B cell (primary cell): ENCODE measurements around the gene ALG8. TPM values are rescaled to one million over a fixed set of nuclear protein-coding genes. Genes with fewer than 3 reads are reported as not detected.
A peak's percentile ranks its signal among the peaks of the same experiment; 100 is the strongest.

Experiments used
- ATAC-seq: fragments of 200-7000 bp; cut with Tn5 transposase; one replicate; pipeline ENCODE4 v1.10.0; 2021; ENCODE audit warnings: low read depth, mild to moderate bottlenecking, moderate number of reproducible peaks, moderate library complexity
- CTCF ChIA-PET: fragments of 350-600 bp; sonication (Branson Sonifier 250); formaldehyde crosslinking; loops from one replicate; lab custom pipeline; 2021; ENCODE audit warnings: antibody characterized with exemption, inconsistent platforms; lab: Charles Lee
- POLR2A ChIA-PET: fragments of 350-600 bp; sonication (Branson Sonifier 250); formaldehyde crosslinking; loops from one replicate; lab custom pipeline; 2021; ENCODE audit warnings: antibody characterized with exemption; lab: Charles Lee
- DNase-seq: peaks from one replicate; pipeline ENCODE4 v3.0.0; 2013
- H2AFZ ChIP-seq: 2 replicates; pipeline ENCODE4 v1.6.1; 2012; ENCODE audit warnings: mild to moderate bottlenecking, low read depth, low read length; ENCODE audit not compliant: insufficient read depth, poor library complexity, severe bottlenecking
- H3K27ac ChIP-seq, 2 donors: 1 replicate in 1 of 2; 2 replicates in 1 of 2; pipeline ENCODE4 v1.5.1; 2012 to 2013; ENCODE audit warnings: low read length in 2 of 2, mild to moderate bottlenecking in 2 of 2, moderate library complexity in 1 of 2
- H3K27me3 ChIP-seq, 4 experiments: fragments of 200-600 bp in 1 of 4; sonication (generic) in 1 of 4; replicated peaks in 1 of 4; 1 replicate in 2 of 4; 2 replicates in 2 of 4; pipeline versions ENCODE4 v1.6.1 to v1.7.0; 2013 to 2016; ENCODE audit warnings: low read length in 3 of 4, mild to moderate bottlenecking in 2 of 4, mixed read lengths in 1 of 4, moderate library complexity in 1 of 4; ENCODE audit not compliant: insufficient read depth in 4 of 4, control insufficient read depth in 3 of 4; ENCODE audit errors: control extremely low read depth in 1 of 4
- H3K36me3 ChIP-seq, 2 experiments: replicated peaks in 1 of 2; 1 replicate in 1 of 2; 2 replicates in 1 of 2; pipeline versions ENCODE4 v1.6.1 to v1.7.1; 2013; ENCODE audit warnings: low read length in 1 of 2; ENCODE audit not compliant: insufficient read depth in 2 of 2, control insufficient read depth in 1 of 2; ENCODE audit errors: control extremely low read depth in 1 of 2, extremely low read depth in 1 of 2
- H3K4me1 ChIP-seq, 2 donors: fragments of 200-600 bp in 1 of 2; sonication (generic) in 1 of 2; 1 replicate in 1 of 2; 2 replicates in 1 of 2; pipeline versions ENCODE4 v1.5.1 to v1.6.1; 2013 to 2017; ENCODE audit warnings: low read length in 2 of 2; ENCODE audit not compliant: control insufficient read depth in 2 of 2, insufficient read depth in 2 of 2
- H3K4me2 ChIP-seq: replicated peaks from 2 replicates; pipeline ENCODE3; 2012; ENCODE audit warnings: mild to moderate bottlenecking, low read depth, low read length; ENCODE audit not compliant: poor library complexity, severe bottlenecking
- H3K4me3 ChIP-seq, 5 experiments: fragments of 200-600 bp in 1 of 5; sonication (generic) in 1 of 5; 1 replicate in 3 of 5; 2 replicates in 2 of 5; pipeline versions ENCODE4 v1.5.1 to v1.7.0; 2011 to 2016; ENCODE audit warnings: low read length in 4 of 5, mild to moderate bottlenecking in 4 of 5, low read depth in 2 of 5, control low read depth in 1 of 5, moderate library complexity in 1 of 5; ENCODE audit not compliant: insufficient read depth in 1 of 5; ENCODE audit errors: control extremely low read depth in 1 of 5, extremely low read depth in 1 of 5
- H3K79me2 ChIP-seq: fragments of 200-600 bp; sonication (generic); one replicate; pipeline ENCODE4 v1.6.0; 2016; ENCODE audit warnings: low read length; ENCODE audit not compliant: control insufficient read depth, insufficient read depth
- H3K9ac ChIP-seq: fragments of 200-600 bp; sonication (generic); 2 replicates; pipeline ENCODE4 v1.6.1; 2017; ENCODE audit warnings: mild to moderate bottlenecking, low read length, moderate library complexity
- H3K9me3 ChIP-seq, 3 donors: one replicate each; pipeline versions ENCODE4 v1.6.1 to v1.7.1; 2013; ENCODE audit warnings: low read length in 2 of 3; ENCODE audit not compliant: control insufficient read depth in 2 of 3, insufficient read depth in 1 of 3; ENCODE audit errors: control extremely low read depth in 1 of 3
- H4K20me1 ChIP-seq: 2 replicates; pipeline ENCODE4 v1.6.0; 2012; ENCODE audit warnings: mild to moderate bottlenecking, low read length; ENCODE audit not compliant: insufficient read depth, control insufficient read depth, poor library complexity, severe bottlenecking
- H3K27ac Mint-ChIP-seq: one replicate; pipeline ENCODE4 v1.8.0; 2021; ENCODE audit warnings: mixed read lengths
- H3K27me3 Mint-ChIP-seq: one replicate; pipeline ENCODE4 v1.8.0; 2021; ENCODE audit warnings: mixed read lengths
- H3K4me1 Mint-ChIP-seq: one replicate; pipeline ENCODE4 v1.8.0; 2021; ENCODE audit warnings: mixed read lengths
- H3K4me3 Mint-ChIP-seq: one replicate; pipeline ENCODE4 v1.8.0; 2021; ENCODE audit warnings: mixed read lengths
- H3K9me3 Mint-ChIP-seq: one replicate; pipeline ENCODE4 v1.8.0; 2022; ENCODE audit warnings: mixed read lengths; ENCODE audit not compliant: insufficient read depth
- CTCF ChIP-seq: fragments of 200-600 bp; IDR thresholded peaks from one replicate; pipeline ENCODE4 v1.8.0; 2022; ENCODE audit warnings: antibody characterized with exemption, mild to moderate bottlenecking
- EZH2 ChIP-seq: IDR thresholded peaks from 2 replicates; pipeline ENCODE4 v1.6.1; 2012; ENCODE audit warnings: borderline replicate concordance, low read depth, mild to moderate bottlenecking, moderate library complexity, low read length; ENCODE audit not compliant: insufficient read depth, poor library complexity, severe bottlenecking
- WGBS: methylation state at CpG from one replicate; pipeline ENCODE4 v1.1.5; 2013; ENCODE audit warnings: missing lambda C conversion rate; ENCODE audit not compliant: insufficient coverage; 5-methylcytosine and 5-hydroxymethylcytosine counted together
- intact Hi-C: fragments of 100-400 bp; cut with micrococcal nuclease; formaldehyde crosslinking; loops from one replicate; pipeline ENCODE4 v1.10.0; 2022
- polyA plus RNA-seq: library from polyadenylated mRNA; depleted of rRNA; stranded (reverse); fragments of >200 nt; gene quantifications from 2 replicates; pipeline ENCODE4 v1.2.3, GENCODE V29; 2012
- total RNA-seq, 2 donors: library from RNA; stranded (reverse); fragments of 120-200 nt in 1 of 2; gene quantifications; 1 replicate in 1 of 2; 2 replicates in 1 of 2; pipeline versions ENCODE4 v1.2.3 to v1.2.4, GENCODE V29; 2013 to 2022

Gene ALG8
- total and polyA plus RNA-seq, 2 donors (not counting 1 experiment from before 2014, with no cell fraction given) = 16.7 to 28.5 TPM

- peak overlapping the region; percentile 99 for H3K4me3 Mint-ChIP-seq
- H3K79me2 ChIP-seq = peaks cover 18% of the 10 kb centered on the region
- no peaks in the 10 kb centered on the region for H4K20me1 ChIP-seq
- no peak overlapping the region for H3K27ac ChIP-seq
- no peaks in the 10 kb centered on the region for H3K27me3 Mint-ChIP-seq
- ChIA-PET POLR2A (interaction anchor here (0.6 to 0.7 kb wide), 2 partner anchors 41 to 59 kb away, joined by 3 to 4 read pairs; no protein-coding TSS in a partner anchor), CTCF (interaction anchor here (1.0 to 1.6 kb wide), 2 partner anchors 143 to 427 kb away, joined by 3 to 8 read pairs; partner anchors contain the start of gene INTS4)
- no peaks in the 10 kb centered on the region for H3K27me3 ChIP-seq
- WGBS = 100% methylated on average over 2 of the region's 4 CpGs
- no peak for TF ChIP-seq EZH2
- no peak for TF ChIP-seq CTCF
- peaks cover 18 to 28% of the 10 kb centered on the region in 2 donors for H3K4me1 ChIP-seq
- H3K4me3 ChIP-seq = peak overlapping the region in 1 of 5 experiments; percentile 86
- DNase-seq (no peak), ATAC-seq (no peak)
- H3K27ac Mint-ChIP-seq = peak overlapping the region; percentile 69
- no peak overlapping the region for H3K9ac ChIP-seq
- no peaks in the 10 kb centered on the region for H3K9me3 Mint-ChIP-seq
- H3K4me1 Mint-ChIP-seq = peaks cover 36% of the 10 kb centered on the region
- peak overlapping the region; percentile 90 for H3K4me2 ChIP-seq
- H3K36me3 ChIP-seq = peaks cover 2% of the 10 kb centered on the region in 2 experiments
- H3K9me3 ChIP-seq = no peaks in the 10 kb centered on the region
- no peak overlapping the region for H2AFZ ChIP-seq
- intact Hi-C loops = loop anchor here (2.0 to 10.0 kb wide), 5 partner anchors 143 to 1693 kb away; partner anchors contain the start of genes EMSY, GAB2, INTS4 and NARS2
These were observed 1.1 kb downstream of the ALG8 start for GRCh38 chr11:78138291-78138690.

- intact Hi-C loops = loop anchor here (10.0 kb wide), 1 partner anchor 1688 kb away; the partner anchor contains the start of gene EMSY
These were observed 7.0 kb downstream of the ALG8 start for GRCh38 chr11:78132475-78132874.

More at GRCh38 chr11:78132475-78132874, 7.0 kb downstream of the ALG8 start:
- no peaks in the 10 kb centered on the region for H3K27me3 Mint-ChIP-seq
- Histone ChIP-seq H3K27me3 (no peaks in the 10 kb centered on the region), H3K4me2 (no peak overlapping the region), H3K79me2 (peaks cover 29% of the 10 kb centered on the region), H3K9me3 (no peaks in the 10 kb centered on the region), H4K20me1 (no peaks in the 10 kb centered on the region), H3K36me3 (peaks cover 2 to 4% of the 10 kb centered on the region in 2 experiments), H2AFZ (no peak overlapping the region), H3K4me1 (no peaks in the 10 kb centered on the region), H3K9ac (no peak overlapping the region), H3K4me3 (no peak overlapping the region), H3K27ac (no peak overlapping the region)
- CTCF ChIA-PET = no interaction called here
- TF ChIP-seq EZH2 (no peak), CTCF (no peak)
- H3K4me3 Mint-ChIP-seq = no peak overlapping the region
- H3K9me3 Mint-ChIP-seq = no peaks in the 10 kb centered on the region
- ATAC-seq = no peak
- no peak overlapping the region for H3K27ac Mint-ChIP-seq
- WGBS = 100% methylated on average over 1 of the region's 2 CpGs
- peaks cover 2% of the 10 kb centered on the region for H3K4me1 Mint-ChIP-seq
- POLR2A ChIA-PET = no interaction called here
- DNase-seq = no peak
